A549 treated with GW870086 at 1 μM for 4 hours (cell line): Measurements from ENCODE around the gene RBBP9. TPM values are rescaled to one million over a fixed set of nuclear protein-coding genes. Genes with fewer than 3 reads are reported as not detected.

Experiments used
- total RNA-seq: library from RNA; stranded (reverse); fragments of 200-300 nt; extraction: Qiagen RNA extraction; gene quantifications from 5 replicates; pipeline ENCODE4 v1.2.3, GENCODE V29; 2022; ENCODE audit warnings: low read depth

Gene RBBP9
- 12.0 to 17.4 TPM (median 14.4 TPM) in 5 replicates for total RNA-seq

GRCh38 chr20:18496740-18497592 is at the start of gene RBBP9:
Gene RBBP9, minus strand, starts transcription at chr20:18497225. Its CDS starts 58 bp downstream, at chr20:18497167.

GRCh38 chr20:18507218-18508191 is 10.5 kb upstream of the RBBP9 start, which contains the start of gene SEC23B:
Gene SEC23B, plus strand, starts transcription at chr20:18507940. Its CDS starts 2,896 bp downstream, at chr20:18510836.

GRCh38 chr20:18466894-18467730 is 29.9 kb downstream of the RBBP9 start, which contains the start of the genes DZANK1 and POLR3F:
Gene DZANK1, minus strand, starts transcription at chr20:18467030. Its CDS starts 1,672 bp downstream, at chr20:18465358.
Gene POLR3F, plus strand, starts transcription at chr20:18467390. Its CDS starts 117 bp downstream, at chr20:18467507.

Other genes starting within 250 kb of the RBBP9 start
- 9.5 to 13.5 TPM (median 12.7 TPM) in 5 replicates for gene ZNF133, start 208.7 kb downstream of the RBBP9 start, total RNA-seq
- 2.7 to 3.0 TPM (median 2.9 TPM) in 5 replicates for gene DZANK1, start 30.2 kb downstream of the RBBP9 start, total RNA-seq
- 13.6 to 23.7 TPM (median 16.1 TPM) in 5 replicates for gene POLR3F, start 29.8 kb downstream of the RBBP9 start, total RNA-seq
- 53.4 to 61.2 TPM (median 57.2 TPM) in 5 replicates for gene SEC23B, start 10.7 kb upstream of the RBBP9 start, total RNA-seq
- gene SMIM26, start 70.2 kb upstream of the RBBP9 start, total RNA-seq: 127 to 187 TPM (median 135 TPM) in 5 replicates
- 76.9 to 80.9 TPM (median 77.7 TPM) in 5 replicates for gene DTD1, start 90.8 kb upstream of the RBBP9 start, total RNA-seq